Lower leg skin (tissue), 4 donors: Measurements from ENCODE around the gene CDC20B. TPM values are rescaled to one million over a fixed set of nuclear protein-coding genes. Genes with fewer than 3 reads are reported as not detected.

Experiments used
- DNase-seq, 2 donors: peaks; one replicate each; pipeline ENCODE4 v3.0.0-alpha.2; 2019; ENCODE audit warnings: low spot score in 2 of 2
- H3K4me3 ChIP-seq: fragments of 200-600 bp; sonication (generic); 2 replicates; pipeline ENCODE4 v1.5.1; 2017; ENCODE audit warnings: mild to moderate bottlenecking, low read depth; ENCODE audit not compliant: poor library complexity, severe bottlenecking
- POLR2A ChIP-seq, 2 donors: fragments of 450-650 bp; IDR thresholded peaks; one replicate each; pipeline ENCODE4 v1.6.1; 2016 to 2017; ENCODE audit warnings: antibody characterized with exemption in 2 of 2, mild to moderate bottlenecking in 1 of 2, moderate library complexity in 1 of 2
- whole genome bisulfite sequencing, 2 donors: methylation state at CpG; one replicate each; pipeline ENCODE4 v1.1.5; 2018; 5-methylcytosine and 5-hydroxymethylcytosine counted together
- intact Hi-C: fragments of 100-400 bp; cut with DNase I; formaldehyde crosslinking; loops from one replicate; pipeline ENCODE4 v1.15.0; 2023; ENCODE audit warnings: low total_unique reads
- total RNA-seq, 4 donors: library from RNA; depleted of rRNA; stranded (reverse); fragments of >200 nt; gene quantifications; one replicate each; pipeline ENCODE4 v1.1.0, GENCODE V29; 2016
- TF ChIP-seq, protein P1 (sequence below), 3 donors: fragments of 450-650 bp; IDR thresholded peaks; one replicate each; pipeline ENCODE4 v1.5.1; 2016; ENCODE audit warnings: antibody characterized with exemption in 3 of 3, mild to moderate bottlenecking in 3 of 3, moderate library complexity in 2 of 3

CDC20B gene, protein sequence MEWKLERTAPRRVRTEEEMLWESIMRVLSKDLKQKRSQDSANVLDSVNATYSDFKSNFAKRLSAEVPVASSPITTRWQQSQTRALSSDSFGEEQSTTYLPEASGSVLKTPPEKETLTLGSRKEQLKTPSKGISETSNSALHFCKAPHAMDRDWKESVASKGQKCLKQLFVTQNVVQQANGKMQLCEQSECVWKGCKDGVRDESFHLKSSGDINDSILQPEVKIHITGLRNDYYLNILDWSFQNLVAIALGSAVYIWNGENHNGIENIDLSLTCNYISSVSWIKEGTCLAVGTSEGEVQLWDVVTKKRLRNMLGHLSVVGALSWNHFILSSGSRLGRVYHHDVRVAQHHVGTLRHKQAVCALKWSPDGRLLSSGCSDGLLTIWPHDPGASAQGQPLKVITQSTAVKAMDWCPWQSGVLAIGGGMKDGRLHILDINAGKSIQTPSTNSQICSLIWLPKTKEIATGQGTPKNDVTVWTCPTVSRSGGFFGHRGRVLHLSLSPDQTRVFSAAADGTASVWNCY
- not detected for total RNA-seq

GRCh38 chr5:55172937-55173686 is at the start of gene CDC20B:
Gene CDC20B (minus strand): TSS chr5:55173177. CDS start chr5:55173000, 177 bp downstream.
- peak; percentile 23 to 87 for DNase-seq
- intact Hi-C loops = no loop called here
- 1% methylated on average over 47 to 52 of the region's 69 CpGs for WGBS, 2 donors
- H3K4me3 ChIP-seq = peak within 1 kb of the TSS; percentile 32
- TF ChIP-seq, protein P1, sequence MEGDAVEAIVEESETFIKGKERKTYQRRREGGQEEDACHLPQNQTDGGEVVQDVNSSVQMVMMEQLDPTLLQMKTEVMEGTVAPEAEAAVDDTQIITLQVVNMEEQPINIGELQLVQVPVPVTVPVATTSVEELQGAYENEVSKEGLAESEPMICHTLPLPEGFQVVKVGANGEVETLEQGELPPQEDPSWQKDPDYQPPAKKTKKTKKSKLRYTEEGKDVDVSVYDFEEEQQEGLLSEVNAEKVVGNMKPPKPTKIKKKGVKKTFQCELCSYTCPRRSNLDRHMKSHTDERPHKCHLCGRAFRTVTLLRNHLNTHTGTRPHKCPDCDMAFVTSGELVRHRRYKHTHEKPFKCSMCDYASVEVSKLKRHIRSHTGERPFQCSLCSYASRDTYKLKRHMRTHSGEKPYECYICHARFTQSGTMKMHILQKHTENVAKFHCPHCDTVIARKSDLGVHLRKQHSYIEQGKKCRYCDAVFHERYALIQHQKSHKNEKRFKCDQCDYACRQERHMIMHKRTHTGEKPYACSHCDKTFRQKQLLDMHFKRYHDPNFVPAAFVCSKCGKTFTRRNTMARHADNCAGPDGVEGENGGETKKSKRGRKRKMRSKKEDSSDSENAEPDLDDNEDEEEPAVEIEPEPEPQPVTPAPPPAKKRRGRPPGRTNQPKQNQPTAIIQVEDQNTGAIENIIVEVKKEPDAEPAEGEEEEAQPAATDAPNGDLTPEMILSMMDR (IDR thresholded peaks at IDR 0.05) = no peak
- TF ChIP-seq POLR2A (IDR thresholded peaks at IDR 0.05) = no peak

GRCh38 chr5:55222092-55222984 is 49.4 kb upstream of the CDC20B start:
- intact Hi-C loops = no loop called here
- DNase-seq = no peak
- H3K4me3 ChIP-seq = no peak overlapping the region
- TF ChIP-seq, protein P1 (IDR thresholded peaks at IDR 0.05) = no peak
- TF ChIP-seq POLR2A (IDR thresholded peaks at IDR 0.05) = no peak
- 35 to 45% methylated on average over 30 of the region's 30 CpGs for WGBS, 2 donors

- intact Hi-C loops = no loop called here
- TF ChIP-seq, protein P1 (IDR thresholded peaks at IDR 0.05) = no peak
- TF ChIP-seq POLR2A (IDR thresholded peaks at IDR 0.05) = no peak
- 5 to 6% methylated on average over 40 to 60 of the region's 62 CpGs for WGBS, 2 donors
- no peak for DNase-seq
- H3K4me3 ChIP-seq = peak overlapping the region; percentile 1
Measured at GRCh38 chr5:55220433-55221185, 47.6 kb upstream of the CDC20B start.

DNA sequence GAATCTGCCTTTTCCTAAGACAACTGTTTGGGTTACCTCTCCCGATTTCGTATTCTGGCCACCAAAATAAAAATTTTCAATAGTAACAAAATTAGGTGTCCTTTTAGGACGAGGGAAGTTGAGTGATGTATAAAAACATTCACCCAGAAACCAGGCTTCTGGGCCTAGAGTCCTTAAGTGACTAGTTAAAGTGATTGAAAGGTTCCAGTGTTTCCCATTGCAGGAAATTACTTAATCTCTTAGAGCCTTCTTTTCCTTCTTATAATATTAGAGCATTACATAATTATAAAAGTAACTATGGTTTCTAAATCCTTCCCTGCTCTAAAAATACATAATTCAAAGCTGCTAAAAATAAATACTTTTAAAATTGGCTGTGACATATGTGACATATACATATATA is 46.8 kb upstream of the CDC20B start:
- no peak for DNase-seq
- no peak overlapping the region for H3K4me3 ChIP-seq
- 91 to 95% methylated on average over 3 of the region's 3 CpGs for WGBS, 2 donors
- intact Hi-C loops = no loop called here
- TF ChIP-seq, protein P1 (IDR thresholded peaks at IDR 0.05) = no peak
- no peak for TF ChIP-seq POLR2A (IDR thresholded peaks at IDR 0.05)

- 27 to 41% methylated on average over 4 of the region's 4 CpGs for WGBS, 2 donors
- intact Hi-C loops = no loop called here
- no peak for TF ChIP-seq POLR2A (IDR thresholded peaks at IDR 0.05)
- TF ChIP-seq, protein P1 (IDR thresholded peaks at IDR 0.05) = no peak
Measured at GRCh38 chr5:55218967-55219366, 46.0 kb upstream of the CDC20B start.

More at GRCh38 chr5:55218967-55219366, 46.0 kb upstream of the CDC20B start:
- no peak overlapping the region for H3K4me3 ChIP-seq
- DNase-seq = no peak
